Cardiac septum (tissue), 1 donor: Measurements from ENCODE around the gene SLC25A41. TPM values are rescaled to one million over a fixed set of nuclear protein-coding genes. Genes with fewer than 3 reads are reported as not detected.

ENCODE experiments used
- DNase-seq: peaks from one replicate; pipeline ENCODE4 v3.0.0-alpha.2; 2020; ENCODE audit warnings: low spot score
- intact Hi-C: fragments of 100-400 bp; cut with DNase I; formaldehyde crosslinking; loops from one replicate; pipeline ENCODE4 v1.14.0; 2022
- microRNA-seq: library from miRNA; unstranded; fragments of <30 nt; microRNA quantifications from one replicate; pipeline ENCODE4 v1.2.0, GENCODE V29; 2020
- total RNA-seq: library from RNA; stranded (reverse); fragmentation: NEBNext Ultra II Directional; extraction: Animal tissue kit (Norgen Biotek cat#: 25700); gene quantifications from one replicate; pipeline ENCODE4 v1.2.1, GENCODE V29; 2021
- donor health status: DM: no; HTN: no; CAD: no.

Gene SLC25A41
- total RNA-seq, 1 donor from 2014 or later, result 0.83 TPM

- intact Hi-C loops, result no loop called here
- DNase-seq, result no peak
Measured at GRCh38 chr19:6381030-6381750, 52.4 kb downstream of the SLC25A41 start.

- DNase-seq, result no peak
Measured at GRCh38 chr19:6379744-6380143, 53.8 kb downstream of the SLC25A41 start.

GRCh38 chr19:6378486-6378885 lies 55.1 kb downstream of the SLC25A41 start:
- intact Hi-C loops, result no loop called here
- no peak for DNase-seq

More at GRCh38 chr19:6379744-6380143, 53.8 kb downstream of the SLC25A41 start:
- intact Hi-C loops, result no loop called here

- intact Hi-C loops, result no loop called here
- no peak for DNase-seq
Measured at GRCh38 chr19:6378041-6378440, 55.5 kb downstream of the SLC25A41 start.

GRCh38 chr19:6376512-6377190 lies 56.9 kb downstream of the SLC25A41 start:
- intact Hi-C loops, result no loop called here

More at GRCh38 chr19:6376512-6377190, 56.9 kb downstream of the SLC25A41 start:
- DNase-seq, result no peak

Small RNAs within 50 kb of the gene (microRNA-seq; reads per million reads assigned to microRNA genes)
- 1.8 reads per million for gene MIR3940
- gene MIR6790, result not detected
- gene MIR6885, result not detected

Other genes with a start within 250 kb of the SLC25A41 start
- gene MLLT1, start 153.8 kb downstream of the SLC25A41 start, total RNA-seq, result 30.6 TPM
- not detected for gene ACER1, start 100.2 kb downstream of the SLC25A41 start, total RNA-seq
- gene CLPP, start 72.2 kb downstream of the SLC25A41 start, total RNA-seq, result 59.3 TPM
- gene ALKBH7, start 61.0 kb downstream of the SLC25A41 start, total RNA-seq, result 130 TPM
- 0.70 TPM for gene PSPN, start 57.8 kb downstream of the SLC25A41 start, total RNA-seq
- 30.9 TPM for gene GTF2F1, start 40.6 kb downstream of the SLC25A41 start, total RNA-seq
- 87.6 TPM for gene KHSRP, start 9.0 kb downstream of the SLC25A41 start, total RNA-seq
- 143 TPM for gene SLC25A23, start 26.0 kb upstream of the SLC25A41 start, total RNA-seq
- not detected for gene CRB3, start 30.5 kb upstream of the SLC25A41 start, total RNA-seq
- 0.78 TPM for gene DENND1C, start 48.0 kb upstream of the SLC25A41 start, total RNA-seq
- 0.40 TPM for gene TUBB4A, start 68.5 kb upstream of the SLC25A41 start, total RNA-seq
- gene TNFSF9, start 97.3 kb upstream of the SLC25A41 start, total RNA-seq, result not detected
- gene CD70, start 157.4 kb upstream of the SLC25A41 start, total RNA-seq, result not detected
- 0.35 TPM for gene TNFSF14, start 236.4 kb upstream of the SLC25A41 start, total RNA-seq